ENCODE measurements around the gene TSEN54. TPM values are rescaled to one million over a fixed set of nuclear protein-coding genes. Genes with fewer than 3 reads are reported as not detected.

TSEN54 gene
- total and polyA plus RNA-seq, 2 donors from 2014 or later = 25.8 to 33.8 TPM

DNA sequence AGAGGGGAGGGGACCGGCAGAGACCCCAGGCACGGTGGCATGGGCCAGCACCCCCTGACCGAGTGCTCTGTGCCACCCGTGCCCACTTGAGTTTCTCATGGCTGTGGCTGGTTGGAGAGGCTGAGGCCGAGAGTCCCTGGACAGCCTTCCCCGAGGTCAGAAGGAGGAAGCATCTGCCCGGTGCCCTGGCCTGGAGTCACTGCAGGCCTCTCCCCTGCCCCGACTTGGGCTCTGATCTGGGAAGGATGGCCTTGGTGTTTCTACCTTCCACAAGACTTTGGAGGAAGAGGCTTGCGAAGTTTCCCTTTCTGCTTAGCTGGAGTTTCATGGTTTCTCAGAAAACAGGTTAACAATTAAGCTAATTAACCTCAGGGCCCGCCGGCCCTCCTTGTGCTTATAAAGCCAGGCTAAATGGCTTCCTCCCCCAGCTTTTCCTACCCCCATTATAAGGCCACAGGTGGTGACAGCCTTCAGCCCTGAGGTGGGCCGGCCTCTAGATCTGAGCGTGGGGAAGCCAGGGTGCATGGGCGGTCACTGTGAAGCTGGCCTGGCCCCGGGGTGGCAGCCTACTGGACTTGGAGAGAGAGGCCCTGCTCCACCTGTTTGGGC lies 26.5 kb downstream of the TSEN54 start:
- Histone ChIP-seq H3K36me3 (ENCODE audit: control insufficient read depth in 2 of 3, insufficient read depth in 3 of 3, low read length in 3 of 3) (peaks cover 0 to 8% (median 0%) of the 10 kb centered on the region in 3 donors), H3K4me1 (ENCODE audit: control insufficient read depth in 2 of 3, insufficient read depth in 2 of 3, low read depth in 1 of 3, low read length in 3 of 3) (peaks cover 0 to 66% (median 66%) of the 10 kb centered on the region in 3 donors), H3K9ac (ENCODE audit: low read length in 3 of 3) (peak overlapping the region in 1 of 3 donors; percentile 82), H3K27ac (ENCODE audit: low read depth in 2 of 2, low read length in 2 of 2) (peak overlapping the region; percentile 90 to 97), H3K27me3 (ENCODE audit: control insufficient read depth, insufficient read depth, low read length) (no peaks in the 10 kb centered on the region), H3K9me3 (ENCODE audit: control insufficient read depth in 2 of 3, insufficient read depth in 1 of 3, low read length in 3 of 3) (no peaks in the 10 kb centered on the region), H3K4me3 (ENCODE audit: low read length in 3 of 3) (peak overlapping the region in 2 of 3 donors; percentile 52 to 59)
- intact Hi-C loops (cut with DNase I) = no loop called here
- DNase-seq = peak in 4 of 5 donors; percentile 52 to 74 (median 64)
- FAIRE-seq = no peak
- TF ChIP-seq, protein P1, sequence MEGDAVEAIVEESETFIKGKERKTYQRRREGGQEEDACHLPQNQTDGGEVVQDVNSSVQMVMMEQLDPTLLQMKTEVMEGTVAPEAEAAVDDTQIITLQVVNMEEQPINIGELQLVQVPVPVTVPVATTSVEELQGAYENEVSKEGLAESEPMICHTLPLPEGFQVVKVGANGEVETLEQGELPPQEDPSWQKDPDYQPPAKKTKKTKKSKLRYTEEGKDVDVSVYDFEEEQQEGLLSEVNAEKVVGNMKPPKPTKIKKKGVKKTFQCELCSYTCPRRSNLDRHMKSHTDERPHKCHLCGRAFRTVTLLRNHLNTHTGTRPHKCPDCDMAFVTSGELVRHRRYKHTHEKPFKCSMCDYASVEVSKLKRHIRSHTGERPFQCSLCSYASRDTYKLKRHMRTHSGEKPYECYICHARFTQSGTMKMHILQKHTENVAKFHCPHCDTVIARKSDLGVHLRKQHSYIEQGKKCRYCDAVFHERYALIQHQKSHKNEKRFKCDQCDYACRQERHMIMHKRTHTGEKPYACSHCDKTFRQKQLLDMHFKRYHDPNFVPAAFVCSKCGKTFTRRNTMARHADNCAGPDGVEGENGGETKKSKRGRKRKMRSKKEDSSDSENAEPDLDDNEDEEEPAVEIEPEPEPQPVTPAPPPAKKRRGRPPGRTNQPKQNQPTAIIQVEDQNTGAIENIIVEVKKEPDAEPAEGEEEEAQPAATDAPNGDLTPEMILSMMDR (IDR thresholded peaks at IDR 0.05; ENCODE audit: borderline replicate concordance, extremely low read depth, insufficient read depth) = no peak

DNA sequence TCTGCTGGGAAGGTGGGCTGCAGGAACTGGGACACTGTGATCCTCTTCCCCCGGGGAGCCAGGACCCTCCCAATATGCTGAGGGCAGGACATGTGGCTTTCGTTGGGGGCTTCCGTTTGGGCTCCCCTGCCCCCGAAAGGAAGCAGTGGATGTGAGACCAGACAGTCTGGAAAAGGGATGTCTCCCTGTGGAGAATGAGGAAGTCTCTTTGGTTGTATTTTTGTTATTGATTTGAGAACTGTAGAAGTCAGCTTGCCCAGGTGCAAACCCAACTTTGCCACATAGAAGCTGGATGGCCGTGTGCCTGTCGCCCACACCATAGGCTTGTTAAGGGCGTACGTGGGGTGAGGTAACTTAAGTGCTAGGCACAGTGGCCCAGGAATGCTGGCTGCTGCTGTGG lies 27.9 kb downstream of the TSEN54 start:
- Histone ChIP-seq H3K9me3 (ENCODE audit: control insufficient read depth in 2 of 3, insufficient read depth in 1 of 3, low read length in 3 of 3) (no peaks in the 10 kb centered on the region), H3K27me3 (ENCODE audit: control insufficient read depth, insufficient read depth, low read length) (no peaks in the 10 kb centered on the region), H3K4me3 (ENCODE audit: low read length in 3 of 3) (peak overlapping the region in 1 of 3 donors; percentile 59), H3K27ac (ENCODE audit: low read depth in 2 of 2, low read length in 2 of 2) (peak overlapping the region; percentile 86 to 97), H3K36me3 (ENCODE audit: control insufficient read depth in 2 of 3, insufficient read depth in 3 of 3, low read length in 3 of 3) (peaks cover 0 to 8% (median 0%) of the 10 kb centered on the region in 3 donors), H3K9ac (ENCODE audit: low read length in 3 of 3) (peak overlapping the region in 1 of 3 donors; percentile 82), H3K4me1 (ENCODE audit: control insufficient read depth in 2 of 3, insufficient read depth in 2 of 3, low read depth in 1 of 3, low read length in 3 of 3) (peaks cover 3 to 60% (median 60%) of the 10 kb centered on the region in 3 donors)
- peak in 1 of 5 donors; percentile 26 for DNase-seq
- TF ChIP-seq, protein P1 (IDR thresholded peaks at IDR 0.05; ENCODE audit: borderline replicate concordance, extremely low read depth, insufficient read depth) = no peak
- no peak for FAIRE-seq
- intact Hi-C loops (cut with DNase I) = no loop called here

DNA sequence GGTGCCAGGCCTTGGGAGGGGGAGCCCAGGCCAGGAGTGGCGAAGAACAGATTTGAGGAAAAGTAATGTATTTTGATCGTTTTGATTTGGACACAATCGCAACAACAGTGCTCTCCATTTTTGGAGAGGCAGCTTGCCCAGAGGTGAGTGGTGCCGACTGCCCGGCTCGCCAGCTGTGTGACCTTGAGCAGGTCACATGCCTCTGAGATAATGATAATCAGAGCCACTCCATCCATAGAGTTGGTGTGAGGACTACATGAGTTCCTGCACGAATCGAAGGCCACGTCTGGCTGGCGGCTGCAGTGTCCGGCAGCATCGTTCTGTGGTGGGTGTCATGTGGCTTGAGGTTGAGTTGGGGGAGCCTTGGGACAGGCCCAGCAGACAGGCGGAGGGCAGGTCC lies 29.9 kb downstream of the TSEN54 start:
- TF ChIP-seq, protein P1 (IDR thresholded peaks at IDR 0.05; ENCODE audit: borderline replicate concordance, extremely low read depth, insufficient read depth) = no peak
- Histone ChIP-seq H3K36me3 (ENCODE audit: control insufficient read depth in 2 of 3, insufficient read depth in 3 of 3, low read length in 3 of 3) (peaks cover 0 to 4% (median 0%) of the 10 kb centered on the region in 3 donors), H3K9me3 (ENCODE audit: control insufficient read depth in 2 of 3, insufficient read depth in 1 of 3, low read length in 3 of 3) (no peaks in the 10 kb centered on the region), H3K27me3 (ENCODE audit: control insufficient read depth, insufficient read depth, low read length) (no peaks in the 10 kb centered on the region), H3K4me1 (ENCODE audit: control insufficient read depth in 2 of 3, insufficient read depth in 2 of 3, low read depth in 1 of 3, low read length in 3 of 3) (peaks cover 3 to 52% (median 47%) of the 10 kb centered on the region in 3 donors), H3K9ac (ENCODE audit: low read length in 3 of 3) (peak overlapping the region in 1 of 3 donors; percentile 51), H3K4me3 (ENCODE audit: low read length in 3 of 3) (no peak overlapping the region), H3K27ac (ENCODE audit: low read depth in 2 of 2, low read length in 2 of 2) (peak overlapping the region; percentile 2 to 4)
- no peak for DNase-seq
- no peak for FAIRE-seq
- intact Hi-C loops (cut with DNase I) = no loop called here
